ENCODE results near the gene GEMIN5. TPM values are rescaled to one million over a fixed set of nuclear protein-coding genes. Genes with fewer than 3 reads are reported as not detected.
"Not testable (repeated sequence)": the region's sequence is repeated elsewhere in the genome, so short reads cannot be mapped to it uniquely, and the experiment has no call there.

The GEMIN5 gene
- total and polyA plus RNA-seq, 2 of the 4 experiments (the other 2 are of a cell fraction): 9.0 to 31.5 TPM

DNA sequence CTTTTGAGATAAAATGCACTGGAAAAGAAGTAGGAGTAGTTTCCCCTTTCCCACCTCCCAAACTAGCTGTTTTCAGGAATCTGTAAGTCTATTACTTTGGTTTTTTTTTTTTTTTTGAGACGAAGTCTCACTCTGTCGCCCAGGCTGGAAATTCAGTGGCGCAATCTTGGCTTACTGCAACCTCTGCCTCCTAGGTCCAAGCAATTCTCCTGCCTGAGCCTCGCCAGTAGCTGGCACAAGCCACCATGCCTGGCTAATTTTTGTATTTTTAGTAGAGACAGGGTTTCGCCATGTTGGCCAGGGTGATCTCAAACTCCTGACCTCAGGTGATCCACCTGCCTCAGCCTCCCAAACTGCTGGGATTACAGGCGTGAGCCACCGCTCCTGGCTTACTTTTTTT, 32.4 kb downstream of the GEMIN5 start:
- WGBS, 2 experiments (ENCODE audit: extremely low coverage in 2 of 2, insufficient read length in 1 of 2): no CpG with 5 or more reads among the region's 7 CpGs
- BruUV-seq (replicated peaks); H2BK20ac ChIP-seq (ENCODE audit: low read depth, low read length); H4K8ac ChIP-seq (ENCODE audit: low read depth in 2 of 2, low read length in 2 of 2); H3K4me2 ChIP-seq (ENCODE audit: low read depth, low read length); H4K20me1 ChIP-seq (ENCODE audit: insufficient read depth, low read length); intact Hi-C loops (cut with micrococcal nuclease); H2AFZ ChIP-seq (replicated peaks; ENCODE audit: low read length, poor library complexity); H3K27me3 ChIP-seq (ENCODE audit: control insufficient read depth, insufficient read depth, low read length); dilution Hi-C loops (cut with HindIII; ENCODE audit: low sequenced_read_pairs, unreplicated experiment); H3K9me3 ChIP-seq (ENCODE audit: control insufficient read depth, insufficient read depth, low read length); H2BK120ac ChIP-seq (ENCODE audit: low read depth, low read length); DNase-seq; H3K9ac ChIP-seq (ENCODE audit: low read depth, low read length); H3K9me1 ChIP-seq (ENCODE audit: insufficient read depth, low read length); H2BK5ac ChIP-seq (ENCODE audit: low read depth, low read length, poor library complexity, severe bottlenecking); H3K18ac ChIP-seq (ENCODE audit: low read depth, low read length); H4K5ac ChIP-seq (ENCODE audit: low read depth, low read length); POLR2A ChIA-PET (ENCODE audit: unreplicated experiment); H3K4ac ChIP-seq (ENCODE audit: low read depth, low read length); H3K27ac ChIP-seq (ENCODE audit: insufficient read depth, low read length); H3K79me1 ChIP-seq (ENCODE audit: low read depth in 1 of 2, low read length in 2 of 2); CTCF ChIA-PET; H2BK15ac ChIP-seq (ENCODE audit: low read depth, low read length); H3K4me1 ChIP-seq (ENCODE audit: control insufficient read depth, insufficient read depth, low read length); H3K56ac ChIP-seq (ENCODE audit: extremely low read depth, insufficient read depth, low read length); H2AK9ac ChIP-seq (replicated peaks; ENCODE audit: low read depth, low read length, poor library complexity); in situ Hi-C loops (cut with MboI; ENCODE audit: low sequenced_read_pairs); H3K23ac ChIP-seq (ENCODE audit: low read depth, low read length); H3K4me3 ChIP-seq (ENCODE audit: insufficient read depth, low read depth, low read length); H2AK5ac ChIP-seq (ENCODE audit: low read depth, low read length); ATAC-seq (ENCODE audit: low read depth); H3K14ac ChIP-seq (replicated peaks; ENCODE audit: low read depth, low read length); H4K91ac ChIP-seq (ENCODE audit: insufficient read depth, low read depth, low read length): not testable (repeated sequence)
- H3K36me3 ChIP-seq (ENCODE audit: control insufficient read depth, insufficient read depth, low read length): peaks cover 37% of the 10 kb centered on the region

Measured in IMR-90 (cell line).